Dedifferentiated amniotic fluid mesenchymal stem cell (primary cell): ENCODE data around the gene OR2T5.
"Not testable (repeated sequence)": the region's sequence is repeated elsewhere in the genome, so short reads cannot be mapped to it uniquely, and the experiment has no call there.

ENCODE experiments used
- DNase-seq: peaks from one replicate; pipeline ENCODE4 v3.0.0-alpha.2; 2016; ENCODE audit errors: extremely low spot score

The OR2T5 gene, protein sequence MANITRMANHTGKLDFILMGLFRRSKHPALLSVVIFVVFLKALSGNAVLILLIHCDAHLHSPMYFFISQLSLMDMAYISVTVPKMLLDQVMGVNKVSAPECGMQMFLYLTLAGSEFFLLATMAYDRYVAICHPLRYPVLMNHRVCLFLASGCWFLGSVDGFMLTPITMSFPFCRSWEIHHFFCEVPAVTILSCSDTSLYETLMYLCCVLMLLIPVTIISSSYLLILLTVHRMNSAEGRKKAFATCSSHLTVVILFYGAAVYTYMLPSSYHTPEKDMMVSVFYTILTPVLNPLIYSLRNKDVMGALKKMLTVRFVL

DNA sequence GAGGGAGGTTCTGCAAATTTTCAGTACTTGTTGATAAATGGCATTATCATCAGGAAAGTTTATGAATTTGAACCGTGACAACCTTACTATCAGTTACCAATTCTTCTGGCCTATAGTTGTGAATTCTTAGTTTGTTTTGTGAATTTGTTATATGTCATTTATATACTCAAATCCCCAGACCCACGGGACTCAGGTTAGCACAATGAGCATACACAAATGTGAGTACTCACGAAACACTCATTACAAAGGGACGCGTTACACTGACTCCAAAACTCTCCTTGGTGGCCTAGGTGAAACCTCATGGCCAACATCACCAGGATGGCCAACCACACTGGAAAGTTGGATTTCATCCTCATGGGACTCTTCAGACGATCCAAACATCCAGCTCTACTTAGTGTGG, at the start of gene OR2T5:
Gene OR2T5, plus strand, starts transcription at position 301 of the 400 bp plus-strand sequence. Its CDS starts 0 bp downstream, at position 301.
- DNase-seq, result not testable (repeated sequence)

DNA sequence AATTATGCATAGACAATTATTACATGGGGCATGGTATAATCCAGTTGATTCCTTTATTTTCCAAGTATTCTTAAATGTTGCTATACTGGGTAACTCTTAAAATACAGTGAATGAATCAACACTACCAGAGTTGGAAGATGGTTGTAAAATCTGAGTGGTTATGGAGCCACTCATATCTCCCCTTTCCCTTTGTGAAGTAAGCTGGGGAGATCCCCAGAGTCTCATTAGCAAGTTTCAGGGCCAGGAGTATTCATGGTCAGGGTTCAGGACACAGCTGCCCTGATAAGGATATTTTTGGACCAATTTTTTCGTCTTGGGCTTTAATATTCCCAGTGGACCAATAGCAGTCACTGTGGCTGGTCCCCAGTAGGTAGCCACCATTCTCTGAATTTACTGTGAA, 49.7 kb upstream of the OR2T5 start:
- not testable (repeated sequence) for DNase-seq

DNA sequence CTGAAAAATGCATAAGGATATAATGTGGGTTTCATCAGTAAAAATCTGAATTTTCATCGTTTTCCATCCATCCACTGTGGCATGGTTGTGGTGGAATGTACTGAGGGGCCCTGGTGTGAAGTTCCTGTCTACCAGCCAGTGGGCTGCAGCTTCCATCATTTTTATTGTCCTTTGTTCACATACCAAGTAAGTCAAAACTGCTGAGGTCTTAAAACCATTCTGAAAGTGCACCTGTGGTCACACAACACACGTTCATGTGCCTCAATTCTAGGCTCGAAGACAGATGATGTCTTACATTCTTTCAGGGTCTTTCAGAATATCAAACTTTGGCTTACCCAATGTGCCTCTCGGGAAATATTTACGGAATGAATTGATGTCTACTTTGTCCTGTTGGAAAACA, 49.1 kb upstream of the OR2T5 start:
- DNase-seq, result not testable (repeated sequence)

DNA sequence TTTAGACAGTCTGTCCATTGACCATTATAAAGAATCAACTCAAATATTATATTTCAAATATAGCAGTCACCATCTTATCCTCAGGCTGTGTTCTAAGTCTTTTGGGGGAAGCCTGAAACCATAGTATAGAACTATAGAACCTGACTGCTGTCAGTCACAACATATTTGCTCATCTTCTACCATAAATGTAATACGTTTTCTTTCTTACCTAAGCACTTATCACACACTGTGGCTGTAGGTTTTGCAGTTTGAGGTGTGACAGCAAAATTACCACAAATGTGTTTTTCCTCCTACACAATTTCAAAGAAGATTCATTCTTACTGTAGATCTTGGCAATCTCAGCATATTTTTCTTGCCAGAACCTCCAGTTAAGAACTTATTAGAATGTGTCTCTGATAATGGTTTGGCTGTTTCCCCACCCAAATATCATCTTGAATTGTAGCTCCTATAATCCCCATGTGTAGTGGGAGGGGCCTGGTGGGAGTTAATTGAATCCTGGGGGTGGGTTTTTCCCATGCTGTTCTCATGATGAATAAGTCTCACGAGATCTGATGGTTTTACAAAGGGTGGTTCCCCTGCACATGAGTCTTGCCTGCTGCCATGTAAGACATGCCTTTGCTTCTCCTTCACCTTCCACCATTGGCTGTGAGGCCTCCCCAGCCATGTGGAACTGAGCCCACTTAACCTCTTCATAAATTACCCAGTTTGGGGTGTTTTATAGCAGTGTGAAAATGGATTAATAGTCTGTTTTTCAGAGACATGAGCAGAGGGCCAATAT, 45.7 kb upstream of the OR2T5 start:
- DNase-seq, result not testable (repeated sequence)

DNA sequence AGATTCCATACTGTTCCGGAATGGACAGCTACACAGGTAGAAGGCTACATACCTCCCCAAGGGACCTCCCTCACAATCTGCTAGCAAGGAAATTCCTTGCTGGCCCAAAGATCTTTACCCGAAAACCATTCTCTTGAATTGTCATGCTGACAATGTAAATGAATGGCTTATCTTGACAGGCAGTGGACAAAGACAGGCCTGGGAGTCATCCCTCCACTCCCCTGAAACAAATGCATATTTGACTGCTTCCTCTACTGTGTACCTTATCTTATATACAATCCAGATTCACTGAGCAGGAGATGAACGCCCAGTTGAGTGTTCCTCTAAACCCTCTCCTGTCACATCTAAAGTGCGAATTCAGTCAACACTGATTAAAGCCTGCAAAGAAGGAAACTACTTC, 43.8 kb upstream of the OR2T5 start:
- DNase-seq, result not testable (repeated sequence)

DNA sequence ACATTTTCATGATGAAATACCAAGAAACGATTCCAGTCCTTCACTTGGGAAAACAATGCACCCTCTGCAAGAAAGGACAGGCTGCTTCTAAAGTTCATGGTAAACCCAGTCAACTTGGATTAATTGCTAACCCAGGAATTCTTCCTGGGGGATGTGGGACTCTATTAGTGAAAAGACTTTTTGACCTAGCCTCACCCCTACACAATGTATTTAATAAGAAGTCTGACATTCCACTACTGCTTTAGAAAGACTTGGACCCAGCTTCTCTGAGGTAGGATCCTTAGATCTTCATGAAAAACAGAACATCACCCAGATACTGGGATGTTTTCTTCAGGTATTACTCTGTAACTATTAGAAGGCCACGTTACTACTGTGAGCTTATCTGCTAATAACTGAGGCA, 43.0 kb upstream of the OR2T5 start, which contains the start of gene OR2T2:
Gene OR2T2, plus strand, starts transcription at position 239 of the 400 bp plus-strand sequence. CDS start 7,161 bp downstream, outside the sequence.
- not testable (repeated sequence) for DNase-seq

DNA sequence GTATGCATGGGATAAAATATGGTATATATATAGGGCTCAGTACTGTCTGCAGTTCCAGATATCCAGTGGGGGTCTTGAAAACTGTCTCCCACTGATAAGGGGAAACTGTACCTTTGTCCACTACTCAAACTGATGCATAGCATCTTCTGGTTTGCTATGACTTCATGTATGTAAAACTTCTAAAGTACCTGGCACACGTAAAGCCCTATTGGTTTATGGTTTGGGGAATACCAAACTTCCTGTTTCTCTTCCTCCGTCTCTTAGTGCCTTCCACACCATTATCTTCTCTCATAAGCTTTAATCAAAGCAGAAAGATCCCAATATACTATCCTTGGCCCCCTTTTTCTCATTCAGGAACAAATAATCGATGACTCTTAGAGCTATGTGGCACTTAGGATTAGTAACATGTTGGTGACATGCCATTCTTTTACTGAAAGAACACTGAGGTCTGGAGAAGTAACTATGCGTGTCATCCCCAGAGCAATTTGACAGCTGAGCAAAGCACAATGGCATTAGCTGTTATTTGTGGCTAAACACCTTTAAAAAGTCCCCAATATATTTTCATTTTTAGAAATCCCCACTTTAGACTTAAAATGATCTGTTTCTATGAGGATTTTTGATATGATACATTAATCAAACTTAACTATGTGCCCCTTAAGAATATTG, 39.8 kb upstream of the OR2T5 start:
- DNase-seq, result not testable (repeated sequence)

DNA sequence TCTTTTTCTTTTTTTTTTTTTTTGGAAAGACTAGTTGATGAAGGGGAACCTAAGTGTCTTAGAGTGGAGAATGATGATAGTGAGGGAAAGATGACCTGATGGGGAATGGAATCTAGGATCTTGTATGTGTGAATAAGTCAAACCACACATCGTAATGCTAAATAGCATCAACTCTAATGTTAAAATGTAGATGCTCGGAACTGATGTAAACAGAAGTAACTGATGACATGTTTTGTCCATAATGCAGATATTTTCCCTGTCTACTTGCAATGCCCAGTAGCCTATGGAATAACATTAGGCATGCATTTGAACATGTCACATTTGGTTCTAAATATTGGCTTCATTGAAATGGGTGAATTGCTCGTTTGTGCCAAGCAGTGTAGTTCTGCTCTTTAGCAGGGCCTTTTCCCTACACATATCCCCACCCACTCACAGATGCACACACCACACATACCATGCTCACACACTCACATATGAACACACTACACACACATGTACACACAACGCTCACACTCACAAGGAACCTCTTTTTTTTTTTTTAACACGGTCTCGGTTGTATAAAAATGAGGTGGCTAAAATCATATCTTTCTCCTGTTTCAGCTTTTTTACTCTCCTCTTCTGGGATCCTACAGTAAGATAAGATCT, 38.4 kb upstream of the OR2T5 start:
- not testable (repeated sequence) for DNase-seq

DNA sequence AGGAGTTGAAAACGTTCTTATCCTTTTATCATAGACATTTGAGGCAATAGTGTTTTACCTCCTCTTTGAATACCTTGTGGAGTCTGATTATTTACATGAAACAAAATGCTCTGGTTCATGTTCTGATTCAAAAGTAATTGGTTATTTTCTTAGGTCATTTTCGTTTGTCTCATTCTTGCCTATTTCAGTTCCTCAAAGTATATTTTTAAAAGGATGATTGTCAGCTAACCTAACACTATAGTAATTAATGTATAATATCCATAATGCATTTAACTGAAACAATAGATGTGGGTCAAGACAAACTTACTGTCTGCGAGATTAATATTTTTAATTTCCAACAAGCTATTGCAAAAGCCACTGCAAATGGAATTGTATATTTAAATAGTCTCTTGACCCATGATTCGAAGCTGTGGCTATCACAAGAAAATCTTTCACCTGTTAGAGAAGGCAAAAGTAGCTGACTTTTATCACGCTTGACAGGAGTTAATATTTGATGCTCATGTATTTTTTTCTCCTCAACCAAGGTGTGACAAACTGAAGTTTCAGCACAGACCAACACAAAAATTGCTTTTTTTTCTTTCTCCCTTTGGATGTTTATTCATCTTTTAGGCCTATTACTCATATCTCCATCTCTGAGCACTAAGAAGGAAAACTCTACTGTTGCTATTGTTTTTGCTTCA, 37.8 kb upstream of the OR2T5 start:
- not testable (repeated sequence) for DNase-seq

DNA sequence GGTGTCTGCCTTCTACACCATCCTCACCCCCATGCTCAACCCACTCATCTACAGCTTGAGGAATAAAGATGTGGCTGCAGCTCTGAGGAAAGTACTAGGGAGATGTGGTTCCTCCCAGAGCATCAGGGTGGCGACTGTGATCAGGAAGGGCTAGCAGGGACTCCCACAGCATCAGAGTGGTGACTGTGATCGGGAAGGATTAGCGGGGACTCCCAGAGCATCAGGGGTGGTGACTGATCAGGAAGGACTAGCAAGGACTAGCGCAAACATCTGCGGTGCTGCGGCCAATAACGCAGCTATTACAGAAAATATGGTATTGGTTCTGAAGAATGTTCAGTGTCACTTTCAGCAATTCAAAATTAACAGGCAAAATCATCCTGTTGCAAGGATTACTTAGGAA, 34.8 kb upstream of the OR2T5 start:
- DNase-seq, result not testable (repeated sequence)

DNA sequence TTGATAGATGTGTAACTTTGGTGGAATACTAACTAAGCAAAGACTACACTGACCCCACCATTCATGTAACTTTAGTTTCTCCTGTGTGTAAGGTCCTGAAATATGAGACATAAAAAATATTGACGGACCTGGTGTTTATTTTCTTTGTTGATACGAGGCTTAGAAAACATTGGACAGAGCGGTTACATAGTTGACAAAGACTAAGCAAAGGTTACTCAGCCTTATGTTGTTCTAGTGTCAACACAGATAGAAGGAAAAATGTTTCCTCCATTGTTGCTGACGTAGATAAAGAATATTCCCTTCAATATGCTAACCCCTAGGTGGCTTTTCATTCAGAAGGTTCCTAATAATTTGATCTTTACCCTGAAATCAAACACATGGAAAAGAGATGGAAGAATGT, 33.3 kb upstream of the OR2T5 start:
- not testable (repeated sequence) for DNase-seq

DNA sequence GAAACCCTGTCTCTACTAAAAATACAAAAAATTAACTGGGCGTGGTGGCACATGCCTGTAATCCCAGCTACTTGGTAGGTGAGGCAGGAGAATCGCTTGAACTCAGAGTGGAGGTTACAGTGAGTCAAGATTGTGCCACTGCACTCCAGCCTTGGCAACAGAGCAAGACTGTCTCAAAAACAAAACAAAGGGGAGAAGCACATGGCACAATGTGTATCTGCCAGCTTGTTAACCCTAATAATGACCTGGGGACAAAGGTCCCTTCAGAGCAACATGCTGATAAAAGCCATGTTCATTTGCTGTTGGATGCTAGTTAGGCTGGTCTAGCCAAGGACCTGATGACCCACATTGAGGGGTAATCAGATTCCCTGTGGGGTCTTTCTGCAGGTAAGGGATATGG, 31.8 kb upstream of the OR2T5 start:
- DNase-seq, result not testable (repeated sequence)

DNA sequence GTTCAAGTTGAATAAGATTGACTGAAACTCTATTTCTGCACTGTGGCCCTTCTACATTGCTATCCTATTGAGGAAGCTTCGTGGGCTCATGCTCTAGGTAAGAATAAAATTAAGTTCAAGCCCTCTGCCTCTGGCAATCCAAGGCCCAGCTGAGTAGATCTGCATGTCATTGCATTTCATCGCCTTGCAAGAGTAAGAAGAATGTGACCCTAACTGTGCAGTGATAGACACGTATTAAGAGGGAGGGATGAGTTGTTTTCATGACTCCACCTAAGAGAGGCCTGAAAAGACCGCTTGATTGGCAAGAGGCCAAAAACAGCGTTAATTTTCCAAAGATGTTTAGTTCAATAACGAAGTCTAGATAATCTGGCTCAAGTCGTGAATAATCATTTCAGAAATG, 29.3 kb upstream of the OR2T5 start:
- not testable (repeated sequence) for DNase-seq

DNA sequence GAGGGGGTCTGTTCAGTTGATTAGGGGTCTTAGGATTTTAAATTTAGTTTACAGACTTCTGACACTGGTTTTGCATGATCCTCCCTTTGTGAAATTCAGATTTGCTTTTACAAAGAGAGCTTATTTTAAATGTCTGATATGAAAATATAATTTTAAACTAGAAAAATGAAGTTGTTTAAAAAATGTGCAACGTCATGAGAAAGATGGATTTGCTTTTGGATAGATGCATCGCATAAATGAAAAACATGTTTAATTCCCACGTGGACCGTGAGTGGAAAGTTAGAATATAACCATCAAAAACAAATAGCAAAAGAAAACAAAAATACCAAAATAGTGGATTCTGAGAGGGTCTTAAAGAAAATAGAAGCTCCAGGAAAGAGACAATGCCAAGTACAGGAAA, 17.2 kb upstream of the OR2T5 start:
- no peak for DNase-seq

DNA sequence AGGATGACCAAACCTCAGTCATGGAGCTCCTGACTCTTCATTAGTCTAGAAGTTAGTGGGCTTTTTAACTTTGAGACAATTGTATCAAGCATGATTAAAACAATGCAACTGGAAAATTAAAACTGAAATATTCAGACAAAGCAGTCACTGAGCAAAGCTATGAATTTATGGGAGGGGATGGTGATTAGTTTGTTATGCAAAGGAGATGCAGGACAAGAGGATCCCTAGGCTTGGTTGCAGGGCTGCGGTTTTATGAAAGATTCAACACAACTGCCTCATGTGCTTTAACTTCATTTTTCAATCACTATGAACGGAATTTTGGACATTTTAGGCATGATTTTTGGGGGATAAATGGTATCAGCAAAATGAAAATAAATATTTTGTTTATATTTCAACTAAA, 16.3 kb upstream of the OR2T5 start:
- not testable (repeated sequence) for DNase-seq

DNA sequence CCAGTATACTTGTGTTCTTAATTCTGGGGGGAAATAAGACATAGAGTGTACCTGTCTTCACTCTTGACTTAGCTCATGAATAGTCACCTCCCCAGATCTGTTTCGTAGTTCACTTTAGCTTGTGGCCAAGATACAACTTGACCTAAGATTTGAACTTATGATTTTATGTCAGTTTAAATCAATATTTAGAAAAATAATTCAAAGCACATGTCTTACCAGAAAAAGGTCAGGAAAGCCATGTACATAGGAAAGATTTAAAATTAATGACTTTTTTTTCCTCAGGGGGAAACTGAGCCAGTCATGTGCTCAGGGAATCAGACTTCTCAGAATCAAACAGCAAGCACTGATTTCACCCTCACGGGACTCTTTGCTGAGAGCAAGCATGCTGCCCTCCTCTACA, 15.3 kb upstream of the OR2T5 start, which contains the start of gene OR2T3:
Gene OR2T3, plus strand, starts transcription at position 301 of the 400 bp plus-strand sequence. Its CDS starts 0 bp downstream, at position 301.
- DNase-seq, result not testable (repeated sequence)

DNA sequence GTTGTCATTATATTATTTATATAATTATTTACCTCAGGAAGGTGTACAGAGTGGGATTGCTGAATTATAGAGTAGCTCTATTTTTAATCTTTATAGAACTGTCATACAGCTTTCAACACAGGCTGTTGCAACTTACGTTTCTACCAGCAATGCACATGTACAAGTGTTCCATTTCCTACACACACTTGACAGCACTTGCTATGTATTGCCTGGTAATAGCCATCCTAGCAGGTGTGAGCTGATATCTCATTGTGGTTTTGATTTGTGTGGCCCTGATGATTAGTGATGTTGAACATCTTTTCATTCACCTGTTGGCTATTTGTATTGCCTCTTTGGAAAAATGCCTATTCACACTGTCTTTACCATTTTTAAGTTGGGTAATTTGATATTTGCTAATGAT, 12.7 kb upstream of the OR2T5 start:
- DNase-seq, result not testable (repeated sequence)

DNA sequence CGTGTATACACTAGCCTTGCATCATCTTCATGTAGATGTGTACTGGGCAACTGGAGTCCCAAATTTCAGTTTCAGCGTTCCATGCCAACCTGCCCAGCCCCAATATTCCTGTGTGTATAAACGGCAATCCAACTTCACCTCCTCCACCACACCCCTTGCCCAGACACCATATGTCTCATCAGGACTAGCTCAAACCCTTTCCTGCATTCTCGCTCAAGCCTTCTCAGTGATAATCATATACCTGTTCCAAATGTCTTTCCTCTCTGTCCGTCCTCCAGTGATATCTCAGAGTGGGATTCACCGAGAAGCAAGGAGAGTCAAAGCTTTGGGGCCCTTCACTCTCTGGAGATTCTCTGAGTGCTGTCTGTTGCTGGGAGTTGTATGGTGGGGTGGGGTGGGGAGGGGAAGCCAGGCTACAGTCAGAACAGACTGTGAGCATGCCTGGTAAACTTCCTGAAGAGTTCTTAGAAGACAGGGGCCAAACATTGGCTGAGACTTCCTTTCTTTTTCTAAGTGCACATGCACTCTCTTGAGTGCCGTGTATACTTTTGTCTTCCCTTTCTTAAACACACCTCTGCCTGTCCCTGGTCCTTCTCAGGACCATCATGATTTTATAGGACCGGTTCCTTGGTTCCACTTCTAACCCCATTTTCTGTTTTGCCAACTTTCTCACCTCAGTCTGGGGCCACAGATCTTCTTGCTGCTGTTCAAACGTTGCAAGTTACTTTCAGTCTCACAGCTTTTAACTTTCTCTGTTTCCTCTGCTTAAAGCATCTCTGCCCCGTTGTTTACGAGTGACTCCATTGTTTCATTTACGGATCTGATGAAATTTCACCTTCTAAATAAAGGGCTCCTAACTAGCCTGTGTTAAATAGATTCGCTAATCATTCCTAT, 6.5 kb upstream of the OR2T5 start:
- DNase-seq, result not testable (repeated sequence)

DNA sequence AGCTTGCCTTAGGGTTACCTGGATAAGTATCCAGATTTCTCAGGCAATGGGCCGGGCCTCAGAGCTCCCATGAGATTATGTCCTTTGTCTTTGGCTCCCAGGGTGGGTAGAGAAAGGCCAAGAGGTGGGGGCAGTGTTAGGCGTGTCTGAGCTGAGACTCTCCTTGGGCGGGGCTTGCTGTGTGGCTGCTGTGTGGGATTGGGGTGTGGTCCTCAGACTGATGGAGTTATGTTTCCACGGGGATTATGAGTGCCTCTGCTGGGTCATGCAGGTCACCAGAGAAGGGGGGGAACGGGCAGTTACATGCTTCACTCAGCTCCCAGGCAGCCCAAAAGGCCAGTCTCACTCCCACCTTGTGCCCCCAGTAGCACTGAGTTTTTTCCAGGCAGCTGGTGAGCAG, 8.3 kb downstream of the OR2T5 start:
- not testable (repeated sequence) for DNase-seq
